HCT116 (cell line): ENCODE results near the gene ADI1. TPM values are rescaled to one million over a fixed set of nuclear protein-coding genes. Genes with fewer than 3 reads are reported as not detected.

Experiments
- ATAC-seq: fragments of 200-7000 bp; cut with Tn5 transposase; 2 replicates; pipeline ENCODE4 v1.9.1; 2020; ENCODE audit warnings: mild to moderate bottlenecking, moderate library complexity
- BruUV-seq: library from RNA; stranded (reverse); fragments of 400-500 nt; replicated peaks from 2 replicates; lab custom pipeline; 2021; lab: Mats Ljungman, UMichigan
- CTCF ChIA-PET: fragments of 300-600 bp; sonication (Branson Sonifier 250); formaldehyde crosslinking; loops from one replicate; lab custom pipeline; 2021; ENCODE audit warnings: antibody characterized with exemption; lab: Charles Lee
- POLR2A ChIA-PET: fragments of 300-600, 350-600 bp; sonication (Branson Sonifier 250); formaldehyde crosslinking; loops from one replicate; lab custom pipeline; 2021; ENCODE audit warnings: antibody characterized with exemption; lab: Charles Lee
- RAD21 ChIA-PET, 2 experiments: fragments of 300-600 bp; sonication (Branson Sonifier 250); formaldehyde crosslinking; loops; one replicate each; lab custom pipeline; 2023; ENCODE audit warnings: low total read pairs in 2 of 2; ENCODE audit not compliant: uncharacterized antibody in 2 of 2, unreplicated experiment in 2 of 2, low non-redundant PET in 1 of 2; lab: Charles Lee
- DNase-seq: peaks from one replicate; pipeline ENCODE4 v3.0.0-alpha.2; 2010; ENCODE audit warnings: low read depth, low spot score
- H2AFZ ChIP-seq: fragments of 200-600 bp; shearing (Covaris generic), sonication (generic); 2 replicates; pipeline ENCODE4 v1.6.1; 2017; ENCODE audit warnings: low read depth, mixed run types, mixed read lengths, antibody characterized with exemption, low read length; ENCODE audit not compliant: poor library complexity, severe bottlenecking
- H3K27ac ChIP-seq: 2 replicates; pipeline ENCODE4 v1.5.1; 2012; ENCODE audit warnings: low read depth, low read length
- H3K27me3 ChIP-seq: fragments of 200-600 bp; sonication (generic); 2 replicates; pipeline ENCODE4 v1.6.1; 2016; ENCODE audit warnings: mixed run types, low read length, mixed read lengths; ENCODE audit not compliant: insufficient read depth
- H3K36me3 ChIP-seq, 2 experiments: fragments of 200-500 bp in 1 of 2; fragments of 200-600 bp in 1 of 2; sonication (Bioruptor generic) in 1 of 2; sonication (generic) in 1 of 2; 2 replicates each; pipeline versions ENCODE4 v1.5.1 to v1.6.1; 2014 to 2016; ENCODE audit warnings: low read length in 2 of 2, inconsistent platforms in 1 of 2, mixed read lengths in 1 of 2, mixed run types in 1 of 2; ENCODE audit not compliant: insufficient read depth in 2 of 2, control insufficient read depth in 1 of 2
- H3K4me1 ChIP-seq, 2 experiments: fragments of 200-600 bp in 1 of 2; sonication (generic) in 1 of 2; 2 replicates each; pipeline versions ENCODE4 v1.5.1 to v1.6.1; 2012 to 2017; ENCODE audit warnings: low read length in 2 of 2, inconsistent platforms in 1 of 2, mild to moderate bottlenecking in 1 of 2, mixed read lengths in 1 of 2, mixed run types in 1 of 2, moderate library complexity in 1 of 2; ENCODE audit not compliant: insufficient read depth in 2 of 2, control insufficient read depth in 1 of 2
- H3K4me2 ChIP-seq: fragments of 200-600 bp; sonication (generic); 2 replicates; pipeline ENCODE4 v1.6.1; 2017; ENCODE audit warnings: mixed run types, low read length, mixed read lengths
- H3K4me3 ChIP-seq, 2 experiments: fragments of 200-600 bp in 1 of 2; sonication (generic) in 1 of 2; replicated peaks in 1 of 2; 2 replicates each; pipeline ENCODE4 v1.5.1; 2011 to 2016; ENCODE audit warnings: low read length in 2 of 2, control low read depth in 1 of 2, low read depth in 1 of 2, mild to moderate bottlenecking in 1 of 2, mixed read lengths in 1 of 2, mixed run types in 1 of 2
- H3K79me2 ChIP-seq: fragments of 200-600 bp; sonication (generic); 2 replicates; pipeline ENCODE4 v1.6.1; 2017; ENCODE audit warnings: mild to moderate bottlenecking, mixed run types, low read length, moderate library complexity, mixed read lengths; ENCODE audit not compliant: insufficient read depth
- H3K9ac ChIP-seq: fragments of 200-600 bp; sonication (generic); 2 replicates; pipeline ENCODE4 v1.6.1; 2016; ENCODE audit warnings: low read length, mixed read lengths
- H3K9me2 ChIP-seq: fragments of 200-600 bp; sonication (generic), shearing (Covaris generic); 2 replicates; pipeline ENCODE4 v1.6.1; 2017; ENCODE audit warnings: mixed run types, mild to moderate bottlenecking, moderate library complexity; ENCODE audit not compliant: insufficient read depth
- H3K9me3 ChIP-seq, 2 experiments: fragments of 200-500 bp in 1 of 2; fragments of 200-600 bp in 1 of 2; sonication (Bioruptor generic) in 1 of 2; sonication (generic) in 1 of 2; 2 replicates each; pipeline ENCODE4 v1.6.1; 2014 to 2017; ENCODE audit warnings: low read length in 2 of 2, mixed read lengths in 2 of 2, inconsistent platforms in 1 of 2, low read depth in 1 of 2, mild to moderate bottlenecking in 1 of 2, mixed run types in 1 of 2, moderate library complexity in 1 of 2; ENCODE audit not compliant: control insufficient read depth in 1 of 2, insufficient read depth in 1 of 2
- H4K20me1 ChIP-seq: fragments of 200-600 bp; sonication (generic), shearing (Covaris generic); 2 replicates; pipeline ENCODE4 v1.6.1; 2017; ENCODE audit warnings: mixed run types, mild to moderate bottlenecking, moderate library complexity; ENCODE audit not compliant: insufficient read depth
- EGR1 ChIP-seq: IDR thresholded peaks from 2 replicates; pipeline ENCODE4 v1.6.1; 2012; ENCODE audit warnings: low read depth
- ELF1 ChIP-seq: IDR thresholded peaks from 2 replicates; pipeline ENCODE4 v1.6.1; 2012; ENCODE audit warnings: low read depth, borderline replicate concordance
- EZH2 ChIP-seq: fragments of 200-600 bp; sonication (generic); IDR thresholded peaks from 2 replicates; pipeline ENCODE4 v1.6.1; 2017; ENCODE audit warnings: antibody characterized with exemption, mixed run types
- POLR2AphosphoS5 ChIP-seq: IDR thresholded peaks from 2 replicates; pipeline ENCODE4 v1.6.1; 2011; ENCODE audit warnings: mild to moderate bottlenecking, low read depth, low read length, moderate library complexity
- TCF7L2 ChIP-seq: IDR thresholded peaks from 2 replicates; pipeline ENCODE4 v1.7.0; 2011; ENCODE audit warnings: borderline replicate concordance, inconsistent platforms; ENCODE audit not compliant: insufficient read depth, insufficient read length; ENCODE audit errors: extremely low read depth
- ZNF274 ChIP-seq: fragments of 200-500 bp; sonication (Bioruptor generic); IDR thresholded peaks from 2 replicates; pipeline ENCODE4 v1.6.1; 2014; ENCODE audit warnings: mild to moderate bottlenecking, low read depth, low read length, inconsistent platforms
- intact Hi-C: fragments of 100-400 bp; cut with micrococcal nuclease; formaldehyde crosslinking; loops from 2 replicates; pipeline ENCODE4 v1.10.0; 2022
- total RNA-seq: library from RNA; stranded (reverse); gene quantifications from one replicate; pipeline ENCODE4 v1.2.1, GENCODE V29; 2021; ENCODE audit not compliant: unreplicated experiment
- TF ChIP-seq, protein P1 (sequence below): IDR thresholded peaks from 2 replicates; pipeline ENCODE4 v1.6.1; 2012
- TF ChIP-seq, protein P2 (sequence below), 3 experiments: fragments of 200-600 bp in 1 of 3; sonication (generic) in 1 of 3; IDR thresholded peaks in 2 of 3; conservative IDR thresholded peaks in 1 of 3; 2 replicates each; pipeline ENCODE4 v1.5.1; 2012 to 2017; ENCODE audit warnings: low read depth in 2 of 3, low read length in 2 of 3, antibody characterized with exemption in 1 of 3, borderline replicate concordance in 1 of 3, control low read depth in 1 of 3, mild to moderate bottlenecking in 1 of 3, mixed read lengths in 1 of 3, mixed run types in 1 of 3, moderate library complexity in 1 of 3; ENCODE audit not compliant: insufficient read depth in 1 of 3

ADI1 gene
- total RNA-seq, 1 experiment from 2014 or later: 27.0 TPM

DNA sequence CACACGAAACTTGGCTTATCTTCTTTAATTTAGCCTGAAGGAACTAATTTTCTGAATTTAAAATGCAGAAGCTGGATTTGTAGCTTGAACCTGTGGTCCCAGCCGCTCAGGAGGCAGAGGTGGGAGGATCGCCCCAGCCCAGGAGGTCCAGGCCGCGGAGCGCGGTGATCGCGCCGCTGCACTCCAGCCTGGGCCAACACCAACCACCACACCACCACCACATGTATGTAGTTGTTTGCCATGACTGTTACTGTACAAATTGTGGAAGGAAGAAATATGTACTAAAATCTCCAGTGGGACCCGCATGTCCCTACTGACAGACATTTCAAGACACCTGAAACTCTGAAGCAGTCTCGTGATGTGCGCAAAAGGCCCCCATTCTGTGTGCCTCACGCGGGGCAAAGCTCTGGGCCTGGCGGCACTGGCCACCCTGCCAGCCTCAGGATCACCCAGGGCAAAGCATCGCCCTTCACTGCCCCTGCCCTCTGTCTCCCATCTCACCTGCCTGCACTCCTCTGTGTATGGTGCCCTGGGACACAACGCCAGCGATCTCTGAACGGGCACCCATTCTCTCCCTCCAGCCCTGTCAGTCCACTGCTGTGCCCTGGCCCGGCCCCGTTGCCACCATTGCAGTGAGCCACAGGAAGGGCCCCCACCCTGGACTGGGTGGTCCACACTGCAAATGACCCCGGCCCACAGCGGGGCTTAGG, 10.1 kb upstream of the ADI1 start:
- no peaks in the 10 kb centered on the region for H3K27me3 ChIP-seq
- no peak overlapping the region for H3K9ac ChIP-seq
- no peaks in the 10 kb centered on the region for H4K20me1 ChIP-seq
- ChIA-PET CTCF (no interaction called here), POLR2A (no interaction called here), RAD21 (no interaction called here)
- TF ChIP-seq, protein P1, sequence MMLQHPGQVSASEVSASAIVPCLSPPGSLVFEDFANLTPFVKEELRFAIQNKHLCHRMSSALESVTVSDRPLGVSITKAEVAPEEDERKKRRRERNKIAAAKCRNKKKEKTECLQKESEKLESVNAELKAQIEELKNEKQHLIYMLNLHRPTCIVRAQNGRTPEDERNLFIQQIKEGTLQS: no peak
- TF ChIP-seq TCF7L2: no peak
- TF ChIP-seq EZH2: no peak
- no peak for TF ChIP-seq POLR2AphosphoS5
- no peak for TF ChIP-seq ZNF274
- no peak for TF ChIP-seq EGR1
- TF ChIP-seq, protein P2, sequence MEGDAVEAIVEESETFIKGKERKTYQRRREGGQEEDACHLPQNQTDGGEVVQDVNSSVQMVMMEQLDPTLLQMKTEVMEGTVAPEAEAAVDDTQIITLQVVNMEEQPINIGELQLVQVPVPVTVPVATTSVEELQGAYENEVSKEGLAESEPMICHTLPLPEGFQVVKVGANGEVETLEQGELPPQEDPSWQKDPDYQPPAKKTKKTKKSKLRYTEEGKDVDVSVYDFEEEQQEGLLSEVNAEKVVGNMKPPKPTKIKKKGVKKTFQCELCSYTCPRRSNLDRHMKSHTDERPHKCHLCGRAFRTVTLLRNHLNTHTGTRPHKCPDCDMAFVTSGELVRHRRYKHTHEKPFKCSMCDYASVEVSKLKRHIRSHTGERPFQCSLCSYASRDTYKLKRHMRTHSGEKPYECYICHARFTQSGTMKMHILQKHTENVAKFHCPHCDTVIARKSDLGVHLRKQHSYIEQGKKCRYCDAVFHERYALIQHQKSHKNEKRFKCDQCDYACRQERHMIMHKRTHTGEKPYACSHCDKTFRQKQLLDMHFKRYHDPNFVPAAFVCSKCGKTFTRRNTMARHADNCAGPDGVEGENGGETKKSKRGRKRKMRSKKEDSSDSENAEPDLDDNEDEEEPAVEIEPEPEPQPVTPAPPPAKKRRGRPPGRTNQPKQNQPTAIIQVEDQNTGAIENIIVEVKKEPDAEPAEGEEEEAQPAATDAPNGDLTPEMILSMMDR (IDR thresholded peaks at IDR 0.05 in 2 of 3, conservative IDR thresholded peaks at IDR 0.05 in 1 of 3; ENCODE audit: borderline replicate concordance in 1 of 3, insufficient read depth in 1 of 3, low read depth in 2 of 3, low read length in 2 of 3): no peak
- TF ChIP-seq ELF1: no peak
- no peak overlapping the region for H2AFZ ChIP-seq
- H3K79me2 ChIP-seq: no peaks in the 10 kb centered on the region
- H3K9me3 ChIP-seq: no peaks in the 10 kb centered on the region; a peak in 1 of 4 replicates
- H3K4me2 ChIP-seq: no peak overlapping the region
- H3K27ac ChIP-seq: no peak overlapping the region
- intact Hi-C loops: loop anchor here (10.0 kb wide), 1 partner anchor 125 kb away; the partner anchor contains the start of gene ALLC
- peaks cover 0 to 6% of the 10 kb centered on the region in 2 experiments; a peak in 1 of 4 replicates for H3K4me1 ChIP-seq
- H3K4me3 ChIP-seq: no peak overlapping the region
- no peaks in the 10 kb centered on the region for H3K36me3 ChIP-seq
- DNase-seq: no peak
- no TSS peak for BruUV-seq
- H3K9me2 ChIP-seq: no peaks in the 10 kb centered on the region
- ATAC-seq: no peak
